GM18519 (cell line): ENCODE measurements around the gene TAS1R3.

Source experiments
- ATAC-seq: cut with Tn5 transposase; IDR thresholded peaks from one replicate; pipeline ENCODE4 v1.9.1; 2021; ENCODE audit warnings: mild to moderate bottlenecking, moderate library complexity; ENCODE audit not compliant: unreplicated experiment, low FRiP score

Gene TAS1R3

GRCh38 chr1:1349256-1350012 lies 18.4 kb downstream of the TAS1R3 start, which contains the start of gene DVL1:
Gene DVL1, minus strand, starts transcription at chr1:1349418. Its CDS starts 353 bp downstream, at chr1:1349065.
- peak; percentile 41 for ATAC-seq

GRCh38 chr1:1351511-1352427 lies 20.7 kb downstream of the TAS1R3 start:
- ATAC-seq = no peak

- ATAC-seq = no peak
Measured at GRCh38 chr1:1352786-1353388, 21.8 kb downstream of the TAS1R3 start.

- no peak for ATAC-seq
Measured at GRCh38 chr1:1353389-1354151, 22.5 kb downstream of the TAS1R3 start.

GRCh38 chr1:1354271-1355247 lies 23.5 kb downstream of the TAS1R3 start:
- ATAC-seq = no peak

GRCh38 chr1:1355416-1355815 lies 24.3 kb downstream of the TAS1R3 start:
- ATAC-seq = no peak

- no peak for ATAC-seq
Measured at GRCh38 chr1:1356166-1356795, 25.2 kb downstream of the TAS1R3 start.

GRCh38 chr1:1356796-1357401 lies 25.8 kb downstream of the TAS1R3 start:
- ATAC-seq = no peak

GRCh38 chr1:1357871-1358432 lies 26.9 kb downstream of the TAS1R3 start:
- no peak for ATAC-seq

- ATAC-seq = no peak
Measured at GRCh38 chr1:1358433-1359271, 27.6 kb downstream of the TAS1R3 start, which contains the start of gene MXRA8. Gene MXRA8, minus strand, starts transcription at chr1:1358555. Its CDS starts 51 bp downstream, at chr1:1358504.

GRCh38 chr1:1359308-1359663 lies 28.2 kb downstream of the TAS1R3 start:
- no peak for ATAC-seq

- ATAC-seq = no peak
Measured at GRCh38 chr1:1359664-1360468, 28.8 kb downstream of the TAS1R3 start.

GRCh38 chr1:1360506-1361169 lies 29.6 kb downstream of the TAS1R3 start:
- ATAC-seq = no peak

- ATAC-seq = no peak
Measured at GRCh38 chr1:1361233-1361981, 30.3 kb downstream of the TAS1R3 start.

GRCh38 chr1:1361982-1362423 lies 30.9 kb downstream of the TAS1R3 start:
- no peak for ATAC-seq
